Left ventricle myocardium inferior (tissue), 1 donor: Measurements from ENCODE around the gene PDC. TPM values are rescaled to one million over a fixed set of nuclear protein-coding genes. Genes with fewer than 3 reads are reported as not detected.

Source experiments
- DNase-seq: peaks from one replicate; pipeline ENCODE4 v3.0.0-alpha.2; 2020
- H3K27ac ChIP-seq: fragments of 200-600 bp; replicated peaks from 2 replicates; pipeline ENCODE4 v1.8.0; 2021
- H3K27me3 ChIP-seq: fragments of 200-600 bp; 2 replicates; pipeline ENCODE4 v1.8.0; 2021; ENCODE audit warnings: low read depth
- H3K36me3 ChIP-seq: fragments of 200-600 bp; 2 replicates; pipeline ENCODE4 v1.8.0; 2021
- H3K4me1 ChIP-seq: fragments of 200-600 bp; 2 replicates; pipeline ENCODE4 v1.8.0; 2021
- H3K4me3 ChIP-seq: fragments of 200-600 bp; 2 replicates; pipeline ENCODE4 v1.8.0; 2021; ENCODE audit warnings: mild to moderate bottlenecking, moderate library complexity
- H3K9me3 ChIP-seq: fragments of 200-600 bp; replicated peaks from 2 replicates; pipeline ENCODE4 v1.8.0; 2021
- intact Hi-C: fragments of 100-400 bp; cut with micrococcal nuclease; formaldehyde crosslinking; loops from one replicate; pipeline ENCODE4 v1.11.0; 2022
- total RNA-seq: library from RNA; stranded (reverse); fragmentation: NEBNext Ultra II Directional; extraction: Animal tissue kit (Norgen Biotek cat#: 25700); gene quantifications from one replicate; pipeline ENCODE4 v1.2.1, GENCODE V29; 2021
- TF ChIP-seq, protein P1 (sequence below): fragments of 200-600 bp; IDR thresholded peaks from 2 replicates; pipeline ENCODE4 v1.8.0; 2021; ENCODE audit warnings: antibody characterized with exemption, mild to moderate bottlenecking, borderline replicate concordance
- donor health status: DM: no; HTN: yes; CAD: no; lungs with severe emphysema.

PDC gene
- total RNA-seq, 1 donor from 2014 or later: not detected

DNA sequence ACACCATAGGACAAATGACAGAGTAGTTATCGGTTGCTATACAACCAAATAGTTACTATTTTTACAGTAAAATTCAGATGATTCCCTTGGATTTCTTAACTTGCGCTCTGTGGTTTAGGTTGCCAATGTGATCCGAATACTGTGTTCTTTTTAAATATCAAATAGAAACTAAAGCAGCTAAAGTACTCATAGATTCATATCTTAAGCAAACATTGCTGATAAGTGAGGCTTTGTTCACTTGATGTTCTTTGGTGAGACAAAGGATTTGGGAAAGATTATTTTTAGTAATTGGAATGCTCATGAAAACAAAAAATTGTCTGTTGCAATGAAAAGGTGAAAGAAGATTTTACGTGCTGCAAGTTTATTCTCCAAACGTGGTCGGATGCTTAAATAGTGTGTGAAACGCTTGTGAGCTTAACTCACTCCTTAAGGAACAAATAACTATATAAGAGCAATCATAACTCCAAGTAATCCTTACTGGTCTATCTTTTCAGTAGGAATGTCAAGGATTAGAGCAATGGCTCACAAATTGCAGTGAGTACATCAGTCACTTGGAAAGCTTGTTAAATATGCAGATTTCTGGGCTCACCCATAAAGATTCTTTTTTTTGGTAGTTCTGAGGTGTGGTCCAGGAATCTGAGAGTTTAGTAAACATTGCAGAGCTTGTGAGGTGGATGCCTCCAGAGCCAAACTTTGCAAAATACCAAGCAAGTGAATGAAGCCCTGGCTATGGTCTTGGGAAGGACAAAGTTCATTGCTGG, 31.8 kb upstream of the PDC start:
- Histone ChIP-seq H3K4me1 (no peaks in the 10 kb centered on the region), H3K27me3 (no peaks in the 10 kb centered on the region), H3K9me3 (no peaks in the 10 kb centered on the region), H3K4me3 (no peak overlapping the region), H3K36me3 (no peaks in the 10 kb centered on the region), H3K27ac (no peak overlapping the region)
- DNase-seq: no peak
- TF ChIP-seq, protein P1, sequence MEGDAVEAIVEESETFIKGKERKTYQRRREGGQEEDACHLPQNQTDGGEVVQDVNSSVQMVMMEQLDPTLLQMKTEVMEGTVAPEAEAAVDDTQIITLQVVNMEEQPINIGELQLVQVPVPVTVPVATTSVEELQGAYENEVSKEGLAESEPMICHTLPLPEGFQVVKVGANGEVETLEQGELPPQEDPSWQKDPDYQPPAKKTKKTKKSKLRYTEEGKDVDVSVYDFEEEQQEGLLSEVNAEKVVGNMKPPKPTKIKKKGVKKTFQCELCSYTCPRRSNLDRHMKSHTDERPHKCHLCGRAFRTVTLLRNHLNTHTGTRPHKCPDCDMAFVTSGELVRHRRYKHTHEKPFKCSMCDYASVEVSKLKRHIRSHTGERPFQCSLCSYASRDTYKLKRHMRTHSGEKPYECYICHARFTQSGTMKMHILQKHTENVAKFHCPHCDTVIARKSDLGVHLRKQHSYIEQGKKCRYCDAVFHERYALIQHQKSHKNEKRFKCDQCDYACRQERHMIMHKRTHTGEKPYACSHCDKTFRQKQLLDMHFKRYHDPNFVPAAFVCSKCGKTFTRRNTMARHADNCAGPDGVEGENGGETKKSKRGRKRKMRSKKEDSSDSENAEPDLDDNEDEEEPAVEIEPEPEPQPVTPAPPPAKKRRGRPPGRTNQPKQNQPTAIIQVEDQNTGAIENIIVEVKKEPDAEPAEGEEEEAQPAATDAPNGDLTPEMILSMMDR: no peak
- intact Hi-C loops: no loop called here

DNA sequence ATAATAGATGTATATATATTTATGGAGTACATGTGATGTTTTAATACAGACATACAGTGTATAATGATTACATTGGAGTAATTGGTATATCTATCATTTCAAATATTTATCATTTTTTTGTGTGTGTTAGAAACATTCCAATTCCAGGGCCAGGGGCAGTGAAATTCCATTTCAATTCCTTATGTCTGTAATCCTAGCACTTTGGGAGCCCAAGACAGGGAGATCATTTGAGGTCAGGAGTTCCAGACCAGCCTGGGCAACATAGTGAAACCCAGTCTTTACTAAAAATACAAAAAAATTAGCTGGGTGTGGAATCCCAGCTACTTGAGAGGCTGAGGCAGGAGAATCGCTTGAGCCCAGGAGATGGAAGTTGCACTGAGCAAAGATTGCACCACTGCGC, 30.4 kb upstream of the PDC start:
- no peak for DNase-seq
- Histone ChIP-seq H3K4me3 (no peak overlapping the region), H3K9me3 (no peaks in the 10 kb centered on the region), H3K27me3 (no peaks in the 10 kb centered on the region), H3K27ac (no peak overlapping the region), H3K4me1 (no peaks in the 10 kb centered on the region), H3K36me3 (no peaks in the 10 kb centered on the region)
- intact Hi-C loops: no loop called here
- TF ChIP-seq, protein P1: no peak

DNA sequence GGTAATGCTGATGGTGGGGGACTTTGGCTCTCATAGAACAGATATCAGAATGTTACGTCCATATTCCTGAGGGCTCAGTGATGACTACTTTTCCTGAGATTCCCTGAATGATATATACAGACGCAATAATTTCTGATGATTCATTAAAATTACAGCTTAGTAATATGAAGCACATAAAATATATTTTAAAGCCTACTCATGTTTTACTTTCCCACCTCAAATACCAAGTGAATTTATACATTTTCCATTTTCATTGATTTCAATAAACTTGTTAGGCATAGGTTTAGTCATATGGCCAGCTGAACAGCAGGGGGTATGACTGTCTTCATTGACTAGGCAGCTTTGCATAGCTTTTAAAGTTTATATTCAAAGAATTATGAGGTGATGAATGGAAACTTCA, 26.2 kb upstream of the PDC start:
- intact Hi-C loops: loop anchor here (10.0 kb wide), 1 partner anchor 498 kb away; no protein-coding TSS in a partner anchor
- Histone ChIP-seq H3K36me3 (no peaks in the 10 kb centered on the region), H3K27me3 (no peaks in the 10 kb centered on the region), H3K4me3 (no peak overlapping the region), H3K4me1 (no peaks in the 10 kb centered on the region), H3K27ac (no peak overlapping the region), H3K9me3 (no peaks in the 10 kb centered on the region)
- DNase-seq: no peak
- TF ChIP-seq, protein P1: no peak

- TF ChIP-seq, protein P1: no peak
- H3K27me3 ChIP-seq: no peaks in the 10 kb centered on the region
- no peaks in the 10 kb centered on the region for H3K9me3 ChIP-seq
- no peak overlapping the region for H3K27ac ChIP-seq
- H3K4me1 ChIP-seq: no peaks in the 10 kb centered on the region
- DNase-seq: no peak
- H3K4me3 ChIP-seq: no peak overlapping the region
- intact Hi-C loops: loop anchor here (10.0 kb wide), 1 partner anchor 499 kb away; no protein-coding TSS in a partner anchor
- H3K36me3 ChIP-seq: no peaks in the 10 kb centered on the region
These were observed 25.1 kb upstream of the PDC start for GRCh38 chr1:186486061-186486460.

- no peaks in the 10 kb centered on the region for H3K27me3 ChIP-seq
- no peaks in the 10 kb centered on the region for H3K9me3 ChIP-seq
- H3K27ac ChIP-seq: no peak overlapping the region
- intact Hi-C loops: loop anchor here (10.0 kb wide), 1 partner anchor 501 kb away; no protein-coding TSS in a partner anchor
- H3K36me3 ChIP-seq: no peaks in the 10 kb centered on the region
- H3K4me1 ChIP-seq: no peaks in the 10 kb centered on the region
- H3K4me3 ChIP-seq: no peak overlapping the region
- DNase-seq: no peak
- TF ChIP-seq, protein P1: no peak
These were observed 22.6 kb upstream of the PDC start for GRCh38 chr1:186483561-186483960.
